ENCODE data around the gene ZNF438.
"Not testable (repeated sequence)": the region's sequence is repeated elsewhere in the genome, so short reads cannot be mapped to it uniquely, and the experiment has no call there.

Gene ZNF438

DNA sequence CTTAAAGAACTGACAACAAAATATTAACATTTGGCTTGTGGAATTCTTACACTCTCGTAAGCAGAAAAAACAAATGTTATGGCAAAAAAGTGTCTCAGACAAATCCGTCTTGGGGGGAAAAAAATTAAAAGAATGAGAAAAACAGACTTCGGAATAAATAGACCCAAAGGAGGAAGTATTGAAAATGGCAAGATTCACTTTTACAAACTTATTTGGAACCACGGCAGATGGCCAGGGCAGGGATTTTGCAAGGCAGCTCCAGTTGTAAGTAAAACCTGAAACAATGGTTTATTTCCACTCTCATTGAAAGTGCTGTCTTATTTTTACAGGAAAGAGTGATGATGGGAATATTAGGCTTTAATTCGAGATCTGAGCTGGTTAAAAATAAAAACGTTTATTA is 1.5 kb upstream of the ZNF438 start:
- peaks cover 1% of the 10 kb centered on the region for H3K9me3 Mint-ChIP-seq

DNA sequence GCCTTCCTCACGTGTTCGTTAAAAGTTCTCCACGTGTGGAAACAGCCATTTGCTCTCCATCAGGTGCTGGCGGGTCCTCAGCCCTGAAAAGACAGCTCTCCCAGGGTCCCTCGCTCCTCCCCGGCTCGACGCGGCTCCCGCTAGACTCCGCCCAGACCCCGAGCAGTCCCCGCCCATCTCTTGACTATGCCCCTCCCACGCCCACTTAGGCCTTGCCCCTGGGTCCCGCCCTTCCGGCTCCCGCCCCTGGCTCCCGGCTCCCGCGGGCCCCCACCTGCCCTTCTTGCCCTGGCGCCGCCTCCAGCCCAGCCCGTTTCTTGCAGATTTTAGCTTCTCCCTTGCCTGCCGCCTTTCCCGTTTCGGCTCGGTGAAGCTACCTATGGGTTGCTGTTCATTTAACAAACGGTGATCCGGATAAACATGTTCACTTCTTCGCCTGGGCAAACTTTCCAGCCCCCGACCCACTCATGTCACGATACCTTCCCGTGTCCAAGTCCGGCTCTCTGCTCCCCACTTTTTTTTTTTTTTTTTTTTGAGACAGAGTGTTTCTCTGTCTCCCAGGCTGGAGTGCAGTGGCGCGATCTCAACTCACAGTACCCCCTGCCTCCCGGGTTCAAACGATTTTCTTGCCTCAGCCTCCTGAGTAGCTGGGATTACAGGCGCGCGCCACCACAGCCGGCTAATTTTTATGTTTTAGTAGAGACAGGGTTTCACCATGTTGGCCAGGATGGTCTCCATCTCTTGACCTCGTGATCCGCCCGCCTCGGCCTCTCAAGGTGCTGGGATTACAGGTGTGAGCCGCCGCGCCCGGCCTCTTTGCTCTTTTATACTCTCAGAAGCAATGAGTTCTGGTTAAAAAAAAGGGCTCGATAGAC is 830 bp upstream of the ZNF438 start:
- H3K4me3 Mint-ChIP-seq = peak overlapping the region; percentile 88
- H3K9me3 Mint-ChIP-seq = no peaks in the 10 kb centered on the region
- peak; percentile 94 to 96 for DNase-seq (ENCODE audit: low spot score in 2 of 2)
- peak; percentile 74 for ATAC-seq (ENCODE audit: low read depth)
- H3K4me1 Mint-ChIP-seq = peaks cover 10% of the 10 kb centered on the region
- H3K36me3 Mint-ChIP-seq = no peaks in the 10 kb centered on the region
- peak overlapping the region; percentile 97 for H3K27ac Mint-ChIP-seq
- no peaks in the 10 kb centered on the region for H3K27me3 Mint-ChIP-seq

More for the DNA sequence above, 1.5 kb upstream of the ZNF438 start:
- Mint-ChIP-seq H3K27ac (no peak overlapping the region), H3K4me3 (peak overlapping the region; percentile 88), H3K4me1 (peaks cover 10% of the 10 kb centered on the region), H3K36me3 (no peaks in the 10 kb centered on the region), H3K27me3 (no peaks in the 10 kb centered on the region)
- DNase-seq (ENCODE audit: low spot score in 2 of 2) (no peak), ATAC-seq (ENCODE audit: low read depth) (no peak)

GRCh38 chr10:31031205-31031557 is 484 bp downstream of the ZNF438 start:
- Mint-ChIP-seq H3K4me1 (peaks cover 10% of the 10 kb centered on the region), H3K27ac (peak overlapping the region; percentile 97), H3K27me3 (no peaks in the 10 kb centered on the region), H3K9me3 (no peaks in the 10 kb centered on the region), H3K4me3 (peak overlapping the region; percentile 88), H3K36me3 (no peaks in the 10 kb centered on the region)
- DNase-seq (ENCODE audit: low spot score in 2 of 2) = no peak
- ATAC-seq (ENCODE audit: low read depth) = no peak

DNA sequence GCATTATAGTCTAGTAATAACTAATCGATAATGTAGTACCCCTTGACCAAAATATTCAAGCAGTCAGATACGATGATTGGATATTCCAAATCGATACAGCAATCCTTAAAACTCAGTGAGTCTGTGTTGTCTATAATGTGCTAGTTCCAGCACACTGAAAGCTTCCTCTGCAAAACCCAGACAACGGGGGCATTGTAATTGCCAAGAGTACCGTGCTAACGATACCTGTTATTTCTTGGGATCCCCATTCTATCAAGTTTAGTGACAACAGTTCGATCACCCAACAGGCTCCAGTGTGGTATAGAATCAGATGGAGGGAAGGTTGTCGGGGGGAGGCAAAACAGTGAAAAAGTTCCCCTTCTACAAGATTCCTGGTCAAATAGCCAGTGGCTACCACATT is 865 bp downstream of the ZNF438 start:
- H3K27me3 Mint-ChIP-seq = no peaks in the 10 kb centered on the region
- no peaks in the 10 kb centered on the region for H3K9me3 Mint-ChIP-seq
- no peak for DNase-seq (ENCODE audit: low spot score in 2 of 2)
- H3K4me3 Mint-ChIP-seq = peak overlapping the region; percentile 33
- ATAC-seq (ENCODE audit: low read depth) = no peak
- no peaks in the 10 kb centered on the region for H3K36me3 Mint-ChIP-seq
- peak overlapping the region; percentile 97 for H3K27ac Mint-ChIP-seq
- peaks cover 10% of the 10 kb centered on the region for H3K4me1 Mint-ChIP-seq

DNA sequence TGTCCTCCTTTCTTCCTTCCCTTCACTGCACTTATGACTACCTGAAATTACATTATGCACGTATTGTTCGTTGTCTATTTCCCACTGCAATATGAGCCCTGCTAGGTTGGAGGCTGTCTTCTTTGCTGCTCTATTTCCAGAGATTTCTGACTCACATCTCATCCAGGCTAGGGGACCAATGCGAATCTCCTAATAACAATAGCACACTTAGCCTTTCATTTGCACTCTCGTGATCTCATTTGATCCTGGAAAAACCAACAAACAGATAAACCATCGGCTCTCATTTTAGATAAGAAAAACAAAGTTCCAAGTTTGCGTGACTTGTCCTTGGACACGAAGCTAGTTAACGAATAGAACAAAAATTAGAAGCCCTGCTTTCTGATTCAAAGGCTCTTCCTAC is 1.4 kb downstream of the ZNF438 start:
- H3K4me3 Mint-ChIP-seq = no peak overlapping the region
- H3K9me3 Mint-ChIP-seq = no peaks in the 10 kb centered on the region
- no peak overlapping the region for H3K27ac Mint-ChIP-seq
- H3K36me3 Mint-ChIP-seq = no peaks in the 10 kb centered on the region
- H3K27me3 Mint-ChIP-seq = no peaks in the 10 kb centered on the region
- H3K4me1 Mint-ChIP-seq = peaks cover 10% of the 10 kb centered on the region
- DNase-seq (ENCODE audit: low spot score in 2 of 2) = no peak
- no peak for ATAC-seq (ENCODE audit: low read depth)

- ATAC-seq (ENCODE audit: low read depth) (no peak), DNase-seq (ENCODE audit: low spot score in 2 of 2) (no peak)
- Mint-ChIP-seq H3K9me3 (no peaks in the 10 kb centered on the region), H3K4me3 (no peak overlapping the region), H3K27ac (no peak overlapping the region), H3K36me3 (peaks cover under 1% of the 10 kb centered on the region), H3K4me1 (peaks cover 10% of the 10 kb centered on the region), H3K27me3 (no peaks in the 10 kb centered on the region)
Observed at GRCh38 chr10:31028081-31028480, 3.6 kb downstream of the ZNF438 start.

DNA sequence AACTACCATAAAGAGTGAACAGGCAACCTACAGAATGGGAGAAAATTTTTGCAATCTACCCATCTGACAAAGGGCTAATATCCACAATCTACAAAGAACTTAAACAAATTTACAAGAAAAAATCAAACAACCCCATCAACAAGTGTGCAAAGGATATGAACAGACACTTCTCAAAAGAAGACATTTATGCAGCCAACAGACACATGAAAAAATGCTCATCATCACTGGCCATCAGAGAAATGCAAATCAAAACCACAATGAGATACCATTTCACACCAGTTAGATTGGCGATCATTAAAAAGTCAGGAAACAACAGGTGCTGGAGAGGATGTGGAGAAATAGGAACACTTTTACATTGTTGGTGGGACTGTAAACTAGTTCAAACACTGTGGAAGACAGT is 5.4 kb downstream of the ZNF438 start:
- H3K27me3 Mint-ChIP-seq; H3K27ac Mint-ChIP-seq; H3K9me3 Mint-ChIP-seq; H3K4me1 Mint-ChIP-seq; ATAC-seq (ENCODE audit: low read depth); H3K36me3 Mint-ChIP-seq; H3K4me3 Mint-ChIP-seq; DNase-seq (ENCODE audit: low spot score in 2 of 2): not testable (repeated sequence)

GRCh38 chr10:31025142-31025541 is 6.5 kb downstream of the ZNF438 start:
- ATAC-seq (ENCODE audit: low read depth) (no peak), DNase-seq (ENCODE audit: low spot score in 2 of 2) (no peak)
- Mint-ChIP-seq H3K27ac (no peak overlapping the region), H3K4me3 (no peak overlapping the region), H3K4me1 (peaks cover 4% of the 10 kb centered on the region), H3K9me3 (no peaks in the 10 kb centered on the region), H3K36me3 (peaks cover 3% of the 10 kb centered on the region), H3K27me3 (no peaks in the 10 kb centered on the region)

GRCh38 chr10:31023558-31023957 is 8.1 kb downstream of the ZNF438 start:
- no peak for DNase-seq (ENCODE audit: low spot score in 2 of 2)

DNA sequence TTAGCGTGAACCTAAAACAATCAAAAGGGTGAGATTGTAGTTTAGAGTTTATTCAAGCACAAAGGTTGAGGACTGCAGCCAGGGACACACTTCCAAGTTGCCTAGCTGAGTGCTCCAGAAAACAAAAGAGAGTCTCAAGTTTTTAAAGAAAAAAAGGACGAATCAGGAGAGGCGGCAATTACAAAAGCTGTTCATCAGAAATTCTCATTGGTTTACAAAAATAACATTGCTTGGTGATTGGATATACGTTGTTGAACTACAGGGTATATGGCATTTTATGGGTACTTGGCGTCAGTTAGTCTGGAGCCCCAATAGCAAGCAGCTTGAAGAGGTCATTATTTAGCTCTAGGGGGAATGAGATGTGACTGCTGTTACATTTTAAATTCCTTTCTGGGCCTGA is 11.5 kb downstream of the ZNF438 start:
- H3K36me3 Mint-ChIP-seq = peaks cover 6% of the 10 kb centered on the region
- no peak overlapping the region for H3K27ac Mint-ChIP-seq
- H3K4me1 Mint-ChIP-seq = no peaks in the 10 kb centered on the region
- DNase-seq (ENCODE audit: low spot score in 2 of 2) (no peak), ATAC-seq (ENCODE audit: low read depth) (no peak)
- no peaks in the 10 kb centered on the region for H3K27me3 Mint-ChIP-seq
- H3K9me3 Mint-ChIP-seq = no peaks in the 10 kb centered on the region
- H3K4me3 Mint-ChIP-seq = no peak overlapping the region

More at GRCh38 chr10:31023558-31023957, 8.1 kb downstream of the ZNF438 start:
- ATAC-seq (ENCODE audit: low read depth) = no peak
- no peaks in the 10 kb centered on the region for H3K4me1 Mint-ChIP-seq
- H3K36me3 Mint-ChIP-seq = peaks cover 3% of the 10 kb centered on the region
- H3K27me3 Mint-ChIP-seq = no peaks in the 10 kb centered on the region
- H3K9me3 Mint-ChIP-seq = no peaks in the 10 kb centered on the region
- no peak overlapping the region for H3K4me3 Mint-ChIP-seq
- H3K27ac Mint-ChIP-seq = no peak overlapping the region

GRCh38 chr10:31018962-31019361 is 12.7 kb downstream of the ZNF438 start:
- Mint-ChIP-seq H3K4me1 (no peaks in the 10 kb centered on the region), H3K36me3 (peaks cover 6% of the 10 kb centered on the region), H3K27ac (no peak overlapping the region), H3K9me3 (no peaks in the 10 kb centered on the region), H3K4me3 (no peak overlapping the region), H3K27me3 (no peaks in the 10 kb centered on the region)
- no peak for ATAC-seq (ENCODE audit: low read depth)
- DNase-seq (ENCODE audit: low spot score in 2 of 2) = no peak

DNA sequence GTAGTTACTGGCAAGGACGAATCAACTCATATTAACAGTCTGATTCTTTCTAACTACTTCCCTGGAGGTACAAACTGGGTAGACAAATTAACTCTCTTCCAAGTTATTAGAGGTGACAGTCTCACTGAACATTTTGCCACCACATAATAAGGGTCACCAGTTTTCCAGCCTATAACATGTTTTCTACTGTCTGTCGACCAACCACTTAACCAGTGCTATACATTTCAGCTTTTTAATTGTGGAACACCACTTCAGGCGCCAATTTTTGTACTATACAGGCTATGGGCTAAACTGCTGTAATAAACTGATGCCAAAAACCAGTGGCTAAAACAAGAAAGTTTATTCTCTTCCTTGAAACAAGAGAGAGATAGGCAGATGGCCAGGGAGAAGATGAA is 13.3 kb downstream of the ZNF438 start:
- Mint-ChIP-seq H3K27me3 (no peaks in the 10 kb centered on the region), H3K4me3 (no peak overlapping the region), H3K9me3 (no peaks in the 10 kb centered on the region), H3K27ac (no peak overlapping the region), H3K36me3 (peaks cover 12% of the 10 kb centered on the region), H3K4me1 (no peaks in the 10 kb centered on the region)
- ATAC-seq (ENCODE audit: low read depth) (no peak), DNase-seq (ENCODE audit: low spot score in 2 of 2) (no peak)

GRCh38 chr10:31017534-31018355 is 13.9 kb downstream of the ZNF438 start:
- Mint-ChIP-seq H3K9me3 (no peaks in the 10 kb centered on the region), H3K27me3 (no peaks in the 10 kb centered on the region), H3K4me1 (peaks cover 1% of the 10 kb centered on the region), H3K27ac (no peak overlapping the region), H3K4me3 (no peak overlapping the region), H3K36me3 (peaks cover 11% of the 10 kb centered on the region)
- DNase-seq (ENCODE audit: low spot score in 2 of 2) (no peak), ATAC-seq (ENCODE audit: low read depth) (no peak)

- ATAC-seq (ENCODE audit: low read depth) = no peak
Observed at GRCh38 chr10:31014161-31014875, 17.3 kb downstream of the ZNF438 start.

More at GRCh38 chr10:31014161-31014875, 17.3 kb downstream of the ZNF438 start:
- Mint-ChIP-seq H3K27me3 (no peaks in the 10 kb centered on the region), H3K4me3 (no peak overlapping the region), H3K27ac (no peak overlapping the region), H3K9me3 (no peaks in the 10 kb centered on the region), H3K4me1 (peaks cover 5% of the 10 kb centered on the region), H3K36me3 (peaks cover 14% of the 10 kb centered on the region)
- DNase-seq (ENCODE audit: low spot score in 2 of 2) = no peak
